Mesothelial cell of epicardium (in vitro differentiated cells): ENCODE measurements around the gene RASSF6. TPM values are rescaled to one million over a fixed set of nuclear protein-coding genes. Genes with fewer than 3 reads are reported as not detected.

ENCODE experiments used
- DNase-seq, 2 experiments: peaks; one replicate each; pipeline ENCODE4 v3.0.0; 2021; ENCODE audit warnings: low spot score in 2 of 2; ENCODE audit not compliant: unreplicated experiment in 2 of 2
- H3K27ac Mint-ChIP-seq: 2 replicates; pipeline ENCODE4 v1.8.0; 2021; ENCODE audit warnings: mixed read lengths
- H3K27me3 Mint-ChIP-seq: 2 replicates; pipeline ENCODE4 v1.8.0; 2021; ENCODE audit warnings: low read depth, mixed read lengths
- H3K36me3 Mint-ChIP-seq: 2 replicates; pipeline ENCODE4 v1.8.0; 2021; ENCODE audit warnings: mixed read lengths
- H3K4me1 Mint-ChIP-seq: 2 replicates; pipeline ENCODE4 v1.8.0; 2021; ENCODE audit warnings: mixed read lengths
- H3K4me3 Mint-ChIP-seq: 2 replicates; pipeline ENCODE4 v1.8.0; 2021; ENCODE audit warnings: mild to moderate bottlenecking, moderate library complexity, mixed read lengths
- H3K9me3 Mint-ChIP-seq: 2 replicates; pipeline ENCODE4 v1.8.0; 2021; ENCODE audit warnings: mixed read lengths
- CTCF ChIP-seq: fragments of 200-600 bp; sonication (generic); IDR thresholded peaks from one replicate; pipeline ENCODE4 v1.5.0; 2021; ENCODE audit warnings: antibody characterized with exemption; ENCODE audit not compliant: unreplicated experiment
- total RNA-seq: library from RNA; stranded (reverse); gene quantifications from 3 replicates; pipeline ENCODE4 v1.2.1, GENCODE V29; 2021

Gene RASSF6
- total RNA-seq, 1 donor from 2014 or later = 1.8 TPM

- H3K9me3 Mint-ChIP-seq = no peaks in the 10 kb centered on the region
- peaks cover 17% of the 10 kb centered on the region for H3K4me1 Mint-ChIP-seq
- no peak overlapping the region for H3K27ac Mint-ChIP-seq
- H3K27me3 Mint-ChIP-seq = peaks cover 2% of the 10 kb centered on the region
- DNase-seq = no peak
- no peaks in the 10 kb centered on the region for H3K36me3 Mint-ChIP-seq
- no peak for TF ChIP-seq CTCF
- H3K4me3 Mint-ChIP-seq = no peak overlapping the region
These were observed 890 bp downstream of the RASSF6 start for GRCh38 chr4:73619346-73619745.

- DNase-seq = no peak
- peaks cover 2% of the 10 kb centered on the region for H3K27me3 Mint-ChIP-seq
- peaks cover 17% of the 10 kb centered on the region for H3K4me1 Mint-ChIP-seq
- no peaks in the 10 kb centered on the region for H3K9me3 Mint-ChIP-seq
- H3K36me3 Mint-ChIP-seq = no peaks in the 10 kb centered on the region
- no peak overlapping the region for H3K4me3 Mint-ChIP-seq
- TF ChIP-seq CTCF = no peak
- H3K27ac Mint-ChIP-seq = no peak overlapping the region
These were observed 3.0 kb downstream of the RASSF6 start for GRCh38 chr4:73617256-73617655.

- no peaks in the 10 kb centered on the region for H3K36me3 Mint-ChIP-seq
- H3K4me3 Mint-ChIP-seq = no peak overlapping the region
- no peak for DNase-seq
- H3K9me3 Mint-ChIP-seq = no peaks in the 10 kb centered on the region
- H3K4me1 Mint-ChIP-seq = peaks cover 13% of the 10 kb centered on the region
- TF ChIP-seq CTCF = no peak
- peaks cover 2% of the 10 kb centered on the region for H3K27me3 Mint-ChIP-seq
- no peak overlapping the region for H3K27ac Mint-ChIP-seq
These were observed 4.6 kb downstream of the RASSF6 start for GRCh38 chr4:73615613-73616012.

- no peak overlapping the region for H3K4me3 Mint-ChIP-seq
- H3K4me1 Mint-ChIP-seq = peaks cover 11% of the 10 kb centered on the region
- no peaks in the 10 kb centered on the region for H3K27me3 Mint-ChIP-seq
- no peak for DNase-seq
- no peaks in the 10 kb centered on the region for H3K36me3 Mint-ChIP-seq
- no peak for TF ChIP-seq CTCF
- H3K9me3 Mint-ChIP-seq = no peaks in the 10 kb centered on the region
- H3K27ac Mint-ChIP-seq = no peak overlapping the region
These were observed 5.8 kb downstream of the RASSF6 start for GRCh38 chr4:73614311-73614867.

- Mint-ChIP-seq H3K9me3 (no peaks in the 10 kb centered on the region), H3K4me3 (no peak overlapping the region), H3K36me3 (no peaks in the 10 kb centered on the region), H3K27ac (no peak overlapping the region), H3K27me3 (no peaks in the 10 kb centered on the region), H3K4me1 (peaks cover 12% of the 10 kb centered on the region)
- DNase-seq = no peak
- no peak for TF ChIP-seq CTCF
These were observed 7.1 kb downstream of the RASSF6 start for GRCh38 chr4:73613130-73613529.

GRCh38 chr4:73612032-73612431 lies 8.2 kb downstream of the RASSF6 start:
- DNase-seq = no peak
- H3K4me1 Mint-ChIP-seq = peaks cover 12% of the 10 kb centered on the region
- H3K27ac Mint-ChIP-seq = no peak overlapping the region
- H3K4me3 Mint-ChIP-seq = no peak overlapping the region
- TF ChIP-seq CTCF = no peak
- H3K36me3 Mint-ChIP-seq = no peaks in the 10 kb centered on the region
- H3K27me3 Mint-ChIP-seq = no peaks in the 10 kb centered on the region
- no peaks in the 10 kb centered on the region for H3K9me3 Mint-ChIP-seq
